Loucy (cell line): ENCODE results near the gene AHCY.

Experiments used
- H2AFZ ChIP-seq: fragments of 200-600 bp; sonication (generic); 2 replicates; pipeline ENCODE4 v1.6.0; 2016; ENCODE audit warnings: antibody characterized with exemption, mild to moderate bottlenecking, low read length, moderate library complexity
- H3F3A ChIP-seq: fragments of 200-600 bp; 2 replicates; pipeline ENCODE4 v1.6.0; 2016; ENCODE audit warnings: antibody characterized with exemption, low read depth, mild to moderate bottlenecking
- H3K27me3 ChIP-seq: fragments of 200-600 bp; sonication (generic); 2 replicates; pipeline ENCODE4 v1.6.1; 2014; ENCODE audit warnings: low read length, mild to moderate bottlenecking; ENCODE audit not compliant: insufficient read depth, poor library complexity, severe bottlenecking
- H3K36me3 ChIP-seq: fragments of 200-600 bp; sonication (generic); 2 replicates; pipeline ENCODE4 v1.6.1; 2016; ENCODE audit warnings: low read length; ENCODE audit not compliant: insufficient read depth
- H3K4me1 ChIP-seq: fragments of 200-600 bp; sonication (generic); 2 replicates; pipeline ENCODE4 v1.5.1; 2014; ENCODE audit warnings: low read length, mild to moderate bottlenecking; ENCODE audit not compliant: insufficient read depth, poor library complexity, severe bottlenecking
- H3K4me2 ChIP-seq: fragments of 200-600 bp; sonication (generic); 2 replicates; pipeline ENCODE4 v1.6.0; 2014; ENCODE audit warnings: antibody characterized with exemption, low read length, low read depth, mild to moderate bottlenecking; ENCODE audit not compliant: poor library complexity, severe bottlenecking
- H3K4me3 ChIP-seq: fragments of 200-600 bp; sonication (generic); 2 replicates; pipeline ENCODE4 v1.5.1; 2014; ENCODE audit warnings: low read length, mild to moderate bottlenecking, mixed read lengths; ENCODE audit not compliant: poor library complexity, severe bottlenecking
- H3K79me2 ChIP-seq: fragments of 200-600 bp; sonication (generic); 2 replicates; pipeline ENCODE4 v1.6.1; 2014; ENCODE audit warnings: low read length; ENCODE audit not compliant: insufficient read depth
- H3K9ac ChIP-seq: fragments of 200-600 bp; sonication (generic); 2 replicates; pipeline ENCODE4 v1.6.0; 2014; ENCODE audit warnings: mild to moderate bottlenecking, low read depth, low read length, moderate library complexity; ENCODE audit not compliant: poor library complexity, severe bottlenecking
- H3K9me2 ChIP-seq: fragments of 200-600 bp; sonication (generic); replicated peaks from 2 replicates; pipeline ENCODE4 v1.6.1; 2016; ENCODE audit warnings: low read depth, low read length, mixed read lengths
- H3K9me3 ChIP-seq: fragments of 200-600 bp; sonication (generic); 2 replicates; pipeline ENCODE4 v1.6.1; 2014; ENCODE audit warnings: mild to moderate bottlenecking, antibody characterized with exemption, low read length, low read depth; ENCODE audit not compliant: insufficient read depth
- H4K20me1 ChIP-seq: fragments of 200-600 bp; sonication (generic); 2 replicates; pipeline ENCODE4 v1.6.0; 2014; ENCODE audit warnings: antibody characterized with exemption, low read length, mild to moderate bottlenecking; ENCODE audit not compliant: insufficient read depth, poor library complexity, severe bottlenecking
- CTCF ChIP-seq: fragments of 200-600 bp; sonication (generic); conservative IDR thresholded peaks from 2 replicates; pipeline ENCODE4 v1.5.1; 2014; ENCODE audit warnings: mild to moderate bottlenecking, antibody characterized with exemption, low read length
- EZH2phosphoT487 ChIP-seq: fragments of 200-600 bp; IDR thresholded peaks from 2 replicates; pipeline ENCODE4 v1.6.1; 2018; ENCODE audit warnings: antibody characterized with exemption, mild to moderate bottlenecking, moderate library complexity, borderline replicate concordance

The AHCY gene

GRCh38 chr20:34251619-34252018 is 51.5 kb downstream of the AHCY start:
- H3K4me1 ChIP-seq, result peaks cover 6% of the 10 kb centered on the region
- TF ChIP-seq CTCF (no peak), EZH2phosphoT487 (no peak)
- no peak overlapping the region for H3K9ac ChIP-seq
- H2AFZ ChIP-seq, result no peak overlapping the region
- H3F3A ChIP-seq, result no peaks in the 10 kb centered on the region
- H3K36me3 ChIP-seq, result no peaks in the 10 kb centered on the region
- H4K20me1 ChIP-seq, result no peaks in the 10 kb centered on the region
- H3K9me3 ChIP-seq, result no peaks in the 10 kb centered on the region
- H3K4me2 ChIP-seq, result no peak overlapping the region
- no peaks in the 10 kb centered on the region for H3K27me3 ChIP-seq
- H3K9me2 ChIP-seq, result no peaks in the 10 kb centered on the region
- no peaks in the 10 kb centered on the region for H3K79me2 ChIP-seq
- H3K4me3 ChIP-seq, result no peak overlapping the region

- H2AFZ ChIP-seq, result no peak overlapping the region
These were observed 53.1 kb downstream of the AHCY start for GRCh38 chr20:34250005-34250404.

DNA sequence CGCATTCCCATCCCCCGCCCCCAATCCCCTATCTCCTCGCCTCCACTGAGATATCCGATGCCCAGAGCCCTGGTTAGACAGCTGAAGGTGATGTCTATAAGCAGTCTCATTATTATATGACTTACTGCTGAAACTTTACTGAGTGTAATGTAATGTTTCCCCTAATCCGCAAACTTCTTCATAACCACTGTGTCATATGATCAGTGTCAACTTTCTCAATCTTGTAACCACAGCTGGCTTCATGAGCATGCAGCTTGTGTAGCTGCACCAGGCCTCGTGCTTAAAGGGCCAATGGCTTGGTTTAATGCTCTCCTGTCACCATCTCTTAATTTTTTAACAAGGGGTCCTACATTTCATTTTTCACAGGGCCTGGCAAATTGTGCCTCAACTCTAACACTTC is 53.9 kb downstream of the AHCY start:
- Histone ChIP-seq H3K9ac (no peak overlapping the region), H3K9me3 (no peaks in the 10 kb centered on the region), H3K27me3 (no peaks in the 10 kb centered on the region), H3K4me1 (peaks cover 6% of the 10 kb centered on the region), H3K4me2 (no peak overlapping the region), H3K79me2 (no peaks in the 10 kb centered on the region), H3K4me3 (no peak overlapping the region), H3F3A (no peaks in the 10 kb centered on the region), H3K36me3 (no peaks in the 10 kb centered on the region), H4K20me1 (no peaks in the 10 kb centered on the region), H2AFZ (no peak overlapping the region), H3K9me2 (no peaks in the 10 kb centered on the region)
- TF ChIP-seq EZH2phosphoT487 (no peak), CTCF (no peak)

More at GRCh38 chr20:34250005-34250404, 53.1 kb downstream of the AHCY start:
- Histone ChIP-seq H3K4me1 (peaks cover 6% of the 10 kb centered on the region), H3F3A (no peaks in the 10 kb centered on the region), H3K4me3 (no peak overlapping the region), H3K9me2 (no peaks in the 10 kb centered on the region), H3K27me3 (no peaks in the 10 kb centered on the region), H3K36me3 (no peaks in the 10 kb centered on the region), H3K4me2 (no peak overlapping the region), H3K9me3 (no peaks in the 10 kb centered on the region), H4K20me1 (no peaks in the 10 kb centered on the region), H3K9ac (no peak overlapping the region), H3K79me2 (no peaks in the 10 kb centered on the region)
- TF ChIP-seq EZH2phosphoT487 (no peak), CTCF (no peak)
